ENCODE results near the gene ASCC3.
"Not testable (repeated sequence)": the region's sequence is repeated elsewhere in the genome, so short reads cannot be mapped to it uniquely, and the experiment has no call there.

The ASCC3 gene

DNA sequence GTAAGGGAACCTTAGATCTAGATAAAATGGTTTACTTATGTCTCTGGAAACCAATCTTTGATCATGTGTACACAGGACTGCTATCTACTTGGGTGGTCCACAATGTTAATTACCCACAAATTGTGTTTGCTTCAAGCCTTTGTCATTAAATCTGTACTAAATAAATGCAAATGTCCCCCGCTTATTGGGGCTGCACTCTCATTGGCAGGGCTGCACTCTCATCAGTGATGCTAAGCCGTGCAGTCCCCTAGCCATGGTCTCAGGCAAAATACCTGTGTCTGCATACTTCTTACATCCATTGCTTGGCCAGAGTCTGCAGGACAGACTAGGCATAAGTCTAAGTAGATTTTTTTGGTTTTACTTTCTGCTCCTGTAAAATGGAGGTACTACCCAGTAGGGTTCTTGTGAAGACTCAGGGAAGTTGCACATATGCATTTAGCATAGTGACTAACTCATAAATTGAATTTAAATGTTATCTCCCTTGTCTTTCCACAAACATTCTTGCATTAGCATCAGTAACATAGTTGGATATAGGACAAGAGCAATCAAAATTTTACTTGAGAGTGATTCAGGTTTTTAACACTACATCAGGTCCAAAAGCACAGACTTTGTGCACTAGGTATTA is 117.4 kb downstream of the ASCC3 start:
- Histone ChIP-seq H3K27ac (ENCODE audit: poor library complexity, severe bottlenecking) (no peak overlapping the region), H3K36me3 (ENCODE audit: low read depth) (peaks cover 75% of the 10 kb centered on the region), H3K9me3 (ENCODE audit: severe bottlenecking) (no peaks in the 10 kb centered on the region), H3K4me1 (ENCODE audit: insufficient read depth, poor library complexity, severe bottlenecking) (no peaks in the 10 kb centered on the region), H3K27me3 (ENCODE audit: insufficient read depth, poor library complexity, severe bottlenecking) (no peaks in the 10 kb centered on the region), H3K4me3 (ENCODE audit: severe bottlenecking) (no peak overlapping the region)
- ATAC-seq (ENCODE audit: low read depth) (no peak), DNase-seq (ENCODE audit: low spot score) (no peak)
- TF ChIP-seq, protein P1, sequence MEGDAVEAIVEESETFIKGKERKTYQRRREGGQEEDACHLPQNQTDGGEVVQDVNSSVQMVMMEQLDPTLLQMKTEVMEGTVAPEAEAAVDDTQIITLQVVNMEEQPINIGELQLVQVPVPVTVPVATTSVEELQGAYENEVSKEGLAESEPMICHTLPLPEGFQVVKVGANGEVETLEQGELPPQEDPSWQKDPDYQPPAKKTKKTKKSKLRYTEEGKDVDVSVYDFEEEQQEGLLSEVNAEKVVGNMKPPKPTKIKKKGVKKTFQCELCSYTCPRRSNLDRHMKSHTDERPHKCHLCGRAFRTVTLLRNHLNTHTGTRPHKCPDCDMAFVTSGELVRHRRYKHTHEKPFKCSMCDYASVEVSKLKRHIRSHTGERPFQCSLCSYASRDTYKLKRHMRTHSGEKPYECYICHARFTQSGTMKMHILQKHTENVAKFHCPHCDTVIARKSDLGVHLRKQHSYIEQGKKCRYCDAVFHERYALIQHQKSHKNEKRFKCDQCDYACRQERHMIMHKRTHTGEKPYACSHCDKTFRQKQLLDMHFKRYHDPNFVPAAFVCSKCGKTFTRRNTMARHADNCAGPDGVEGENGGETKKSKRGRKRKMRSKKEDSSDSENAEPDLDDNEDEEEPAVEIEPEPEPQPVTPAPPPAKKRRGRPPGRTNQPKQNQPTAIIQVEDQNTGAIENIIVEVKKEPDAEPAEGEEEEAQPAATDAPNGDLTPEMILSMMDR (IDR thresholded peaks at IDR 0.05; ENCODE audit: poor library complexity, severe bottlenecking), result no peak

DNA sequence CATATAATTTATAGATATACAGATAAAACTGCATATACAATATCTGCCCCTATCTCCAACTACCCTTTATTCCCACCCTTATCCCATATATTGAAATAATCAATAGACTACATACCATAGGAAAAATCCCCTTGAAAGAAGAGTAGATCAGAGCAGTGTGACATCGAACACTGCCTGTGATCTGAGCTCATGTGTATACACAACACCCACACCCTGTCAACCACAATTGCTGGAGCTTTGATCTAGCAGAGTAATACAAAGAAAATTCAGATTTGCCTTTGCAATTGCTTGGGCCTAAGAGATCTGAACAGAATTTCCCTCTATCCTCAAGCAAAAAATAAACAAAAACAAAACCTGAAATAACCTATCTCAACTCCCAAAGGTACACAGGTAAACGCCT is 119.3 kb downstream of the ASCC3 start:
- DNase-seq (ENCODE audit: low spot score), result no peak
- no peaks in the 10 kb centered on the region for H3K9me3 ChIP-seq (ENCODE audit: severe bottlenecking)
- H3K27ac ChIP-seq (ENCODE audit: poor library complexity, severe bottlenecking), result no peak overlapping the region
- H3K4me1 ChIP-seq (ENCODE audit: insufficient read depth, poor library complexity, severe bottlenecking), result no peaks in the 10 kb centered on the region
- TF ChIP-seq, protein P1 (IDR thresholded peaks at IDR 0.05; ENCODE audit: poor library complexity, severe bottlenecking), result no peak
- peaks cover 63% of the 10 kb centered on the region for H3K36me3 ChIP-seq (ENCODE audit: low read depth)
- no peak for ATAC-seq (ENCODE audit: low read depth)
- no peaks in the 10 kb centered on the region for H3K27me3 ChIP-seq (ENCODE audit: insufficient read depth, poor library complexity, severe bottlenecking)
- H3K4me3 ChIP-seq (ENCODE audit: severe bottlenecking), result no peak overlapping the region

DNA sequence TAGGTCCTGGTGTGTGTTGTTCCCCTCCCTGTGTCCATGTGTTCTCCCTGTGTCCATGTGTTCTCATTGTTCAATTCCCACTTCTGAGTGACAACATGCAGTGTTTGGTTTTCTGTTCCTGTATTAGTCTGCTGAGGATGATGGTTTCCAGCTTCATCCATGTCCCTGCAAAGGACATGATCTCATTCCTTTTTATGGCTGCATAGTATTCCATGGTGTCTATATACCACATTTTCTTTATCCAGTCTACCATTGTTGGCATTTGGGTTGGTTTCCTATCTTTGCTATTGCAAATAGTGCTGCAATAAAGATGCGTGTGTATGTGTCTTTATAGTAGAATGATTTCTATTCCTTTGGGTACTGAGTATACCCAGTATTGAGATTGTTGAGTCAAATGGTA is 122.7 kb downstream of the ASCC3 start:
- DNase-seq (ENCODE audit: low spot score); H3K4me3 ChIP-seq (ENCODE audit: severe bottlenecking); H3K27me3 ChIP-seq (ENCODE audit: insufficient read depth, poor library complexity, severe bottlenecking); H3K27ac ChIP-seq (ENCODE audit: poor library complexity, severe bottlenecking); ATAC-seq (ENCODE audit: low read depth); H3K4me1 ChIP-seq (ENCODE audit: insufficient read depth, poor library complexity, severe bottlenecking); H3K9me3 ChIP-seq (ENCODE audit: severe bottlenecking): not testable (repeated sequence)
- H3K36me3 ChIP-seq (ENCODE audit: low read depth), result peaks cover 49% of the 10 kb centered on the region

DNA sequence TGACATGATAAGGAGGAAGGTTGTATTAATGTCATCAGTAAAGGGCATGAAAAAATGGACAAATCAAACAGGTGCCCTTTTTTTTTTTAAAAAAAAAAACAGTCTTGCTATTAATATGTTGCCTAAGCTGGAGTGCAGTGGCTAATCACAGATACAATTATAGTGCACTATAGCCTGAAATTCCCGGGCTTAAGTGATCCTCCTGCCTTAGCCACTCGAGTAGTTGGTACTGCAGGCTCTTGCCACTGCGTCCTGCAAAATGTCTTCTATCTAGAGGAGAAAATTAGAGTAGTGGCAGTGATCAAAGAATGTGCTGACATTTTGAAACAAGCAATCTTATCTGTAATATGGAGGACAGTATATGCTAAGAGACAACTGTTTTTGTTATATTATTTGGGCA is 127.7 kb downstream of the ASCC3 start:
- ATAC-seq (ENCODE audit: low read depth), result no peak
- no peak overlapping the region for H3K27ac ChIP-seq (ENCODE audit: poor library complexity, severe bottlenecking)

DNA sequence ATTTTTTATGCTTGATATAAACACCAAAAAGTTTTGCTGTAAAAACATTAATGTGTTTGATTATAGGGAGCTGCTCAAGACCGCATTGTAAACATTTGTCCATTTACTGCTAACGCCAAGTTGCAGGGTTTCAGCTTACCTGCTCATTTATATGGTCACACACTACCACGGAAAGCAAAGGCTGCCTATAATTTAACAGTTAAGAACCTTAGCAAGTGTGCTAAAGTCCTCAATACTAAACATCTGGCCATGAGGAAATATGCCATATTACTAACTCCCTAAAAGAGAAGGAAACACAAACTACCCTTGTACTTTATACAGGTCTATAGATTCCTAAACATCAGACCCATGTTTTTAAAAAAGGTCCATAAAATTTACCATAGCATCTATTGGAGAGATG is 129.5 kb downstream of the ASCC3 start:
- Histone ChIP-seq H3K4me3 (ENCODE audit: severe bottlenecking) (no peak overlapping the region), H3K27ac (ENCODE audit: poor library complexity, severe bottlenecking) (no peak overlapping the region), H3K36me3 (ENCODE audit: low read depth) (peaks cover 23% of the 10 kb centered on the region), H3K9me3 (ENCODE audit: severe bottlenecking) (no peaks in the 10 kb centered on the region), H3K27me3 (ENCODE audit: insufficient read depth, poor library complexity, severe bottlenecking) (no peaks in the 10 kb centered on the region), H3K4me1 (ENCODE audit: insufficient read depth, poor library complexity, severe bottlenecking) (no peaks in the 10 kb centered on the region)
- no peak for DNase-seq (ENCODE audit: low spot score)
- TF ChIP-seq, protein P1 (IDR thresholded peaks at IDR 0.05; ENCODE audit: poor library complexity, severe bottlenecking), result no peak
- no peak for ATAC-seq (ENCODE audit: low read depth)

More for the DNA sequence above, 127.7 kb downstream of the ASCC3 start:
- no peak overlapping the region for H3K4me3 ChIP-seq (ENCODE audit: severe bottlenecking)
- no peaks in the 10 kb centered on the region for H3K27me3 ChIP-seq (ENCODE audit: insufficient read depth, poor library complexity, severe bottlenecking)
- DNase-seq (ENCODE audit: low spot score), result no peak
- TF ChIP-seq, protein P1 (IDR thresholded peaks at IDR 0.05; ENCODE audit: poor library complexity, severe bottlenecking), result no peak
- no peaks in the 10 kb centered on the region for H3K4me1 ChIP-seq (ENCODE audit: insufficient read depth, poor library complexity, severe bottlenecking)
- peaks cover 29% of the 10 kb centered on the region for H3K36me3 ChIP-seq (ENCODE audit: low read depth)
- no peaks in the 10 kb centered on the region for H3K9me3 ChIP-seq (ENCODE audit: severe bottlenecking)
